RWPE2 (cell line): ENCODE measurements around the gene LCLAT1.

Experiments used
- ATAC-seq: fragments of 200-7000 bp; cut with Tn5 transposase; 3 replicates; pipeline ENCODE4 v1.9.1; 2021; ENCODE audit warnings: low read depth
- DNase-seq: peaks from one replicate; pipeline ENCODE4 v3.0.0-alpha.2; 2020; ENCODE audit warnings: low spot score
- H3K27ac ChIP-seq: fragments of 450-650 bp; 2 replicates; pipeline ENCODE4 v1.5.1; 2017; ENCODE audit warnings: mild to moderate bottlenecking; ENCODE audit not compliant: poor library complexity, severe bottlenecking
- H3K27me3 ChIP-seq: fragments of 250-450 bp; sonication (Bioruptor Pico); 2 replicates; pipeline ENCODE4 v1.5.1; 2021; ENCODE audit warnings: mild to moderate bottlenecking, moderate library complexity; ENCODE audit not compliant: insufficient read depth, poor library complexity, severe bottlenecking
- H3K36me3 ChIP-seq: fragments of 250-450 bp; sonication (Bioruptor Pico); 2 replicates; pipeline ENCODE4 v1.5.1; 2020; ENCODE audit warnings: low read depth, mild to moderate bottlenecking, moderate library complexity
- H3K4me1 ChIP-seq: fragments of 250-450 bp; sonication (Bioruptor Pico); 2 replicates; pipeline ENCODE4 v1.5.1; 2021; ENCODE audit warnings: mild to moderate bottlenecking, moderate library complexity; ENCODE audit not compliant: insufficient read depth, poor library complexity, severe bottlenecking
- H3K4me3 ChIP-seq: fragments of 250-450 bp; sonication (Bioruptor Pico); 2 replicates; pipeline ENCODE4 v1.5.1; 2021; ENCODE audit warnings: mild to moderate bottlenecking, moderate library complexity; ENCODE audit not compliant: severe bottlenecking
- H3K9me3 ChIP-seq: fragments of 250-450 bp; sonication (Bioruptor Pico); 2 replicates; pipeline ENCODE4 v1.5.1; 2021; ENCODE audit warnings: mild to moderate bottlenecking, moderate library complexity; ENCODE audit not compliant: severe bottlenecking
- CTCF ChIP-seq: fragments of 450-650 bp; IDR thresholded peaks from one replicate; pipeline ENCODE4 v1.5.1; 2017; ENCODE audit warnings: mild to moderate bottlenecking, moderate library complexity; ENCODE audit not compliant: poor library complexity, severe bottlenecking

Gene LCLAT1

GRCh38 chr2:30588994-30589393 lies 141.9 kb downstream of the LCLAT1 start:
- no peak for DNase-seq
- Histone ChIP-seq H3K9me3 (no peaks in the 10 kb centered on the region), H3K27me3 (no peaks in the 10 kb centered on the region), H3K4me1 (no peaks in the 10 kb centered on the region), H3K4me3 (no peak overlapping the region), H3K27ac (no peak overlapping the region), H3K36me3 (no peaks in the 10 kb centered on the region)
- no peak for ATAC-seq
- no peak for TF ChIP-seq CTCF

- no peak for TF ChIP-seq CTCF
- DNase-seq: no peak
- H3K9me3 ChIP-seq: no peaks in the 10 kb centered on the region
- H3K27ac ChIP-seq: no peak overlapping the region
- H3K36me3 ChIP-seq: peaks cover 3% of the 10 kb centered on the region; the same call in 1 of the 2 replicates
- H3K4me1 ChIP-seq: no peaks in the 10 kb centered on the region
- no peak for ATAC-seq
- H3K4me3 ChIP-seq: no peak overlapping the region
- no peaks in the 10 kb centered on the region for H3K27me3 ChIP-seq
Measured at GRCh38 chr2:30590407-30590806, 143.4 kb downstream of the LCLAT1 start.

- H3K4me1 ChIP-seq: no peaks in the 10 kb centered on the region
- no peaks in the 10 kb centered on the region for H3K9me3 ChIP-seq
- H3K36me3 ChIP-seq: peaks cover 3% of the 10 kb centered on the region; the same call in 1 of the 2 replicates
- no peaks in the 10 kb centered on the region for H3K27me3 ChIP-seq
- no peak for ATAC-seq
- DNase-seq: no peak
- TF ChIP-seq CTCF: no peak
- no peak overlapping the region for H3K4me3 ChIP-seq
- no peak overlapping the region for H3K27ac ChIP-seq
Measured at GRCh38 chr2:30591186-30591585, 144.1 kb downstream of the LCLAT1 start.

- TF ChIP-seq CTCF: no peak
- no peaks in the 10 kb centered on the region for H3K9me3 ChIP-seq
- H3K4me3 ChIP-seq: no peak overlapping the region
- no peak overlapping the region for H3K27ac ChIP-seq
- no peak for DNase-seq
- ATAC-seq: no peak
- H3K27me3 ChIP-seq: no peaks in the 10 kb centered on the region
- H3K4me1 ChIP-seq: no peaks in the 10 kb centered on the region
- peaks cover 8% of the 10 kb centered on the region; the same call in 1 of the 2 replicates for H3K36me3 ChIP-seq
Measured at GRCh38 chr2:30601375-30601774, 154.3 kb downstream of the LCLAT1 start.

GRCh38 chr2:30605197-30605596 lies 158.2 kb downstream of the LCLAT1 start:
- peaks cover 6% of the 10 kb centered on the region; the same call in 1 of the 2 replicates for H3K36me3 ChIP-seq
- H3K4me3 ChIP-seq: no peak overlapping the region
- DNase-seq (no peak), ATAC-seq (no peak)
- TF ChIP-seq CTCF: no peak
- H3K9me3 ChIP-seq: no peaks in the 10 kb centered on the region
- H3K27ac ChIP-seq: no peak overlapping the region
- no peaks in the 10 kb centered on the region for H3K4me1 ChIP-seq
- no peaks in the 10 kb centered on the region for H3K27me3 ChIP-seq
